NCI-H69 (cell line): ENCODE results near the gene ENPP7.
A peak's percentile ranks its signal among the peaks of the same experiment; 100 is the strongest.
"Not testable (repeated sequence)": the region's sequence is repeated elsewhere in the genome, so short reads cannot be mapped to it uniquely, and the experiment has no call there.

Source experiments
- DNase-seq: peaks from one replicate; lab custom pipeline; 2025; lab: John Stamatoyannopoulos, UW

ENPP7 gene

DNA sequence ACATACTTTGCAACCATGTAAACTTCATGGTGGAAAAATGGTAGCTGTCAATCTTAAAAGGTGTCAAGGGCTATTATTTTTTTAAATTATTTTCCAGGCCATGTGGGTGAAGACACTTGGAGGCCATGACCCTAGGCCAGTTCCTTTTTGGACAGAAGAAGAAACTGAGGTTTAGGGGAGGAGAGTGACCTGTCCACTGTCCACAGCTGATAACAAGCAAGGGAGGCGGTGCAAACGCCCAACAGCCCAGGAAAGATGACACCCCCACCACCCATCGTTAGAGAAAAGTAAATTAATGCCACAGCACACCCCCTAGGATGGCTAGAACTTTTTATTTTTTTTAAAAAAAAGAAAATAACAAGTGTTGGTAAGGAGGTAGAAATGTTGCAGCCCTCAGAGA, 19.2 kb downstream of the ENPP7 start:
- DNase-seq = no peak

GRCh38 chr17:79750650-79751545, 20.2 kb downstream of the ENPP7 start:
- peak; percentile 38 for DNase-seq

DNA sequence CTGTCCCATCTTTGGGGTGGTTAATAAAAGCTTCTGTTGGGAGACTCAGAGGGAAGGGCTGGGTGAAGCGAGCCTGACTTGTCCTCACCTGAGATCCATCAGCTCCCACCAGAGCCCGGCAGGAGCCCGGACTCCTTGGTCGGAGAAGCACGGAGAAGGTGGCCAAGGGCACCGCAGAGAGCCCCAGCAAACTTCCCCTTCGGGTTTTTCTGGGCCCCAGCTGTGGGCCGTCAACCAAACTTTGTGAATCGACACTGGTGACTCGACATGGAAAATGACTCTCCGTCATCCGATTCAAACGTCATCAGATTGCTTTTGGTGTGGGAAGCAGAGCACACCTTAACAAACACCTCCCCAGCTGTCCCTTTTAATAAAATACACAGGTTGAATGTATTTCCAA, 21.4 kb downstream of the ENPP7 start:
- no peak for DNase-seq

DNA sequence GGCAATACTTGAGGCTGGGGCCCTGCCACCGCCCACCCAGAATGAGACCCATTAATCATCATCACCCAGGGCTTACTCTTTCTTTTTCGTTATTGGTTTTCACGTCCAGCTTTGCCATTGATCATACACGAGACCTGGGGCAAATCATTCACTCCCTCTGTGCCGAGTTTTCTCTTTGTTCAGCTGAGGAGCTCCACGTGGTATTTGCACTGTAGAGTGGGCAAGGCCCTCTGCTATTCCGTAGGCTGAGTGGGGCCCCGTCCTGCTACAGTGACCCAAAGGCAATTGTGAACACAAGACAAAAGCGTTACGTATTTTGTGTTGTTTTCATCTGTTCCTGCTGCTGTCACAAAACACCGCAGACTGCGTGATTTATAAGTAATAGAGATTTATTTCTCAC, 23.6 kb downstream of the ENPP7 start:
- DNase-seq = no peak

- not testable (repeated sequence) for DNase-seq
Observed at GRCh38 chr17:79754903-79755302, 24.2 kb downstream of the ENPP7 start.

GRCh38 chr17:79755591-79755990, 24.8 kb downstream of the ENPP7 start:
- DNase-seq = no peak

DNA sequence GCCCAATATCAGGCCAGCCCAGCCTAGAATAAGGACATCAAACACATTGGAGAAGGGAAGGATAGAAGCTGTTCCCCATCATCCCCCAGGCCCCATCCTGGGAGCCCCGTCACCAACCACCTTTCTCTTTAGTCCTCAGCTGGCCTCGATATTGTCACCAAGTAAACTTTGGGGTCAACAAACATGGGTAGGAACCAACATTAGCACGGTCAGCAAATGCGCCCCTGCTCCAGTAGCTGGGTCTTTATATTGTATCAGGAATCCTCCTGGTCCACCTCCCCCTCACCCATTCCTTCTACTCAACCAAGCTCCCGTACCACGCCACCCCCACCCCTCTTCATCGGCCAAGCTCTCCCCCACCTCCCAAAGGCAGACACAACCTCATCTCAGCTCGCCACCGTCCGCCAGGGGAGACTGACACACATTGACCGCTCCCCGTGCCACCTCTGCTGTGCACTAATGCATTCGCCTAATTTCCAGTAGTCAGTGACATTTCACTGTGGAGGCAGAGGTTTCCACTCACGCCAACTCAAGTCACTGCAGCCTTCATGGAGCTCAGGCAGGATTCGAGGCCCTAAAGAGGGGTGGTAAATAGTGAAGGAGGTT, 26.5 kb downstream of the ENPP7 start:
- no peak for DNase-seq

DNA sequence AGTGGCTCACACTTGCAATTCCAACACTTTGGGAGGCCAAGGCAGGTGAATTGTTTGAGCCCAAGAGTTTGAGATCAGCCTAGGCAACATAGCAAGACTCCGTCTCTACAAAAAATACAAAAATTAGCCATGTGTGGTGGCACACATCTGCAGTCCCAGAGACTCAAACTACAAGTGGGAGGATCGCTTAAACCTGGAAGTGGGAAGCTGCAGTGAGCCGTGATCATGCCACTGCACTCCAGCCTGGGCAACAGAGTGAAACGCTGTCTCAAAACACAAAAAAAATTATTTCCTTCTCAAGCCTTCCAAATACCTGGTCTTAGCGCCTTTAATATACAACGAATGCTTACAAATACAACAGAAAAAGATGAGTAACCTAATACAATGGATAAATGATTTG, 27.5 kb downstream of the ENPP7 start:
- no peak for DNase-seq

GRCh38 chr17:79760197-79760906, 29.6 kb downstream of the ENPP7 start:
- DNase-seq = no peak

GRCh38 chr17:79761894-79762589, 31.3 kb downstream of the ENPP7 start:
- no peak for DNase-seq

DNA sequence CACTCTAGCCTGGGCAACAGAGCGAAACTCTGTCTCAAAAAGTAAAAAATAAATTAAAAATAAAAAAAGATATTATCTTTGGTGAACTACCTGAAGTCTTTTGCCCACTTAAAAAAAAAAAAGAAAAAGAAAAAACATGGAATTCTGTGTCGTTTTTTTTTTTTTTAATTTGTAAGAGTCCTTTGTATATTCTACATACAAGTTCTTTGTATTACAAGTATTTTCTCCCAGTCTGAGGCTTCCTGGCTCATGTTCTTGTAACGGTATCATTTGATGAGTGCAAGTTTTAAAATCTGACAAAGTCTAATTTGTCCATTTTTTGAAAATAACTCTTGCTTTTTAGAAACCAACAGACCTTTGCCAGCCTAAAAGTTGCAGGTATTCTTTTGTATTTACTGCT, 35.0 kb downstream of the ENPP7 start:
- DNase-seq = no peak

DNA sequence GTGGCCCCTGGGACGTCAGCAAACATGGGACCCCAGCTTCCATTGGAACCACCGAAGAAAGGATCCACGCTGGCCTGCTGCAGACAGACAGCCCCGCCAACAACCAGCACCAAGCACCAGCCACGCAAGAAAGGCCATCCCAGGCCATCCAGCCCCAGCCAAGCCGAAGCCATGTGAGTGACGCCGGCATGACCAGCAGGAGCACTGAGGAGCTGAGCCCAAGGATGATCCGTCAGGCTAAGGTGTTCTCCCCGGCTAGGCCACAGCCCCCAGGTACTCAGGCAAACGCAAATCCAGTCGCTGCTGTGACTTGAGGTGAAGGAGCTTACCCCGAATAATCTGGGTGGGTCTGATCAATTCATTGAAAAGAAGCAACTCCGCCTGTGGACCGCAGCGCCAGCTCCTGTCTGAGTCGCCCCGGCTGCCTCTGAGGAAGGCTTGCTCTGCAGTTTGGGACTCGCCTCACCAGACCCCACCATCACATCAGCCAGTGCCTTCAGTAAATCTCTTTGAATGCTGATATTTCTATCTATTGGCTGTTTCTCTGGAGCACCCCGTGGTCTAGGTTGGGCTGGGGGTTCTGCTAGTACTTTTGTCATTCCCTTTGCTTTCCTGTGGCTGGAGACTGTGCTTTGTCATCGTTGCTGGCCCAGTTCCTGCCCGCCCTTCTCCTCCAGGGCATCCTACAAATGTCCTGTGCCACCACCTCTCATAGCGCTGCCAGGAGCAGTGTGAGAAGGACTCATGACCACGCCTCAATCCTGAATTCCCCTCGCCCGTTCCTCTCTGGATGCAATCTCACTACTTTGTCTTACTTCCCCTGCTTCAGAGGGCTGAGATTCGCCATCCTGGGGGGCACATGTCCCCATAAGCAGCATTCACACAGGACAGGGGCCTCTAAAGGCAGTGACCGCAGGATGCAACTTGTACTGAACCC, 39.1 kb downstream of the ENPP7 start:
- DNase-seq = no peak

GRCh38 chr17:79771276-79771675, 40.5 kb downstream of the ENPP7 start:
- DNase-seq = no peak

GRCh38 chr17:79772726-79773125, 42.0 kb downstream of the ENPP7 start:
- DNase-seq = not testable (repeated sequence)

DNA sequence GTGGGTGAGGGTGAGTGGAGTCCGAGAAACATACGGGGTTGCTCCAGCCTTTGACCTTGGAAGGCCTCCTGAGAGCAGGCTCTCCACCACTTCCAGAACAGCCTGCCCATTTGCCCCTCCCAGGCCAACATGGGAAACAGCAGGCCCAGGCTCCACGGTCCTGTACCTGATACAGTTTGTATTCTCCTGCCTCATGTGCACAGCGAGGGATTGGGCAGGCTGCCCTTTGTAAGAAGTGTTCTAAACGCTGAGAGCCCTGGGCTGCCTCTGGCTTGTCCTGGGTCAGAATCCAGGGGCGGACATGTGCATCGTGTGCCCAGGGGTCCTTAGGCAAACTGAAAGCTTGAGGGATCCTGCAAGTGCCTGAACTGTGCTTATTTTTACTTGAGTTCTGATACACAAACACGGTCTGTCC, 43.8 kb downstream of the ENPP7 start:
- DNase-seq = no peak

DNA sequence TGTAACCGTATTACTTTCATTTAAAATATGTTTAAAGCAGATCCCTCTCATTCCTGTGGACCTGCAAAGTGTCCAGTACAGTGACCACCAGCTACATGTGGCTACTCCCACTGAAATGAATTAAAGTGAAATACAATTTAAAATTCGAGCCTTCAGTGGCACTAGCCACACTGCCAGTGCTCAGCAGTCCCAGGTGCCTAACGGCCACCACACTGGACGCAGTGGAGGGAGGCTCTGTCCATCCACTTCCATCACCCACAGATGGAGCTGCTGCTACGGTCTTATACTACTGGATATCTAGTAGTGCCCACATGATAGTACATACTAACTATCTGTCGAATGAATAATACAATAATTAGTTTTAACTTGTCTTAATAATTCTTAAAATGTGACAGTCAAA, 44.9 kb downstream of the ENPP7 start:
- no peak for DNase-seq

DNA sequence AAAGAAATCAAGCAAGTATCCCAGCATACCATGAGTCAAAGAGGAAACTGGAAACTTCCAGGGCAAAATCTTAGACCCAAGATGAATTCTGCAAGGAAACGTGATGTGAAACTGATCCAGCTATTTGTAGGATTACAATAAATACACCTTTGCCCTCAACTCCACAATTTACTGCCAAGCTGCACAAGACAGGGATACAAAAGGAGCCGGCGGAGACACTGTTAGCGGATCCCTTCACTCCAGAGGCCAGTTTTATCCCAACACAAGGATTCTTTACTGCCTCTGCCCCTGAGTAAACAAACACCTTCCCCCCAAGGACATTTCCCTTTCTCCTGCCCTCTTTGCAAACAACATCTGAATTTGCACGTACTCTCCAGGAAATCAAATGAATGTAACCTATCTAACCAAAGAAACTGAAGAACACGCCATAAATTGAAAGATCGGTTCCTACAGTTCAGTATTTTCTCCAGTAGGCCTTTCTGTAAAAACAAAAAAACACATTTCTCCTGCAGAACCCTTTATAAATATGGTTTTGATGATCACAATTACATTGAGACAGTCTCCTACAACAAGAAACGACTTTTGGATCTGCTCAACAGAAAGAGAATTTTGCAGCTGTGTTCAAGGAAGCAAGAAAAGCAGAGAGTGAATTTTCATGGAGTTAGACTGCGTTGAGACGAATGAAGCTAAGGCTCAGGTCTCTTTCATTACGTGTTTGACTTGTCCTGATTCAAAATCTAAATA, 45.8 kb downstream of the ENPP7 start:
- DNase-seq = peak; percentile 80

GRCh38 chr17:79777120-79777893, 46.6 kb downstream of the ENPP7 start:
- DNase-seq = peak; percentile 92

DNA sequence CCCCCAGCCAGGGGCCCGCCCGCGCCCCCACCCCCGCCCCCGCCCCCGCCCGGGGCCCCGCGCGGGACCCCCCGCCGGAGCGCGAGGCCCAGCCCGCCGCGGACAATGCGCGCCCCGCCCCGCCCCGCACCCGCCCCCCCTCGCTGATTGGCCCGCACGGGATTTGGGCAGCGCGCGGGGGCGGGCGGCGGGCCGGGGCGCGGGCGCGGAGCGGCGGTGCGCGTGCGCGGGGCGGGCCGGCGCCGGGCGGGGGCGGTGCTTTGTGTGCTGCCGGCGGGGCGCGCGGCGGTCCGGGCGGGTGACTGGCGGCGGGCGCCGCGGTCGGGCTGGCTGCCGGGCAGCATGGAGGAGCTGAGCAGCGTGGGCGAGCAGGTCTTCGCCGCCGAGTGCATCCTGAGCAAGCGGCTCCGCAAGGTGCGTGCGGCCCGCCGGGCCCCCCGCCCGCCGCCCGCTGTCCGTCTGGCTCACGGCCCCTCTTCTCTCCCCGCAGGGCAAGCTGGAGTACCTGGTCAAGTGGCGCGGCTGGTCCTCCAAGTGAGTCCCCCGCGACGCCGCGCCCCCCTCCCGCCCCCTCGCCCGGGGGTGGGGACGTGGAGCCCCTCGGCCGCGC, 47.3 kb downstream of the ENPP7 start, which contains the start of gene CBX2:
CBX2 (plus strand) TSS at position 255 of the 610 bp plus-strand sequence; CDS start at position 343, 88 bp downstream.
- DNase-seq = peak; percentile 92
